PC-9 (cell line): Measurements from ENCODE around the gene SLC17A7.

Experiments used
- CTCF ChIP-seq: fragments of 200-600 bp; sonication (generic); conservative IDR thresholded peaks from 2 replicates; pipeline ENCODE4 v1.6.1; 2017; ENCODE audit warnings: mixed run types, antibody characterized with exemption, mild to moderate bottlenecking, moderate library complexity
- EZH2 ChIP-seq: fragments of 200-600 bp; sonication (generic); IDR thresholded peaks from 2 replicates; pipeline ENCODE4 v1.8.0; 2017; ENCODE audit warnings: antibody characterized with exemption, low read depth

GRCh38 chr19:49396738-49397505 is 44.4 kb downstream of the SLC17A7 start:
- TF ChIP-seq CTCF = no peak
- no peak for TF ChIP-seq EZH2
